Body of pancreas (tissue), 4 donors: ENCODE measurements around the gene LCMT1. TPM values are rescaled to one million over a fixed set of nuclear protein-coding genes. Genes with fewer than 3 reads are reported as not detected.
A peak's percentile ranks its signal among the peaks of the same experiment; 100 is the strongest.

Experiments
- ATAC-seq: fragments of 150-250 bp; one replicate; pipeline ENCODE4 v1.9.1; 2016
- DNase-seq, 4 donors: peaks; one replicate each; pipeline ENCODE4 v3.0.0-alpha.2; 2019
- H3K27ac ChIP-seq, 4 donors: fragments of 200-600 bp; sonication (generic); 1 replicate in 3 of 4; 2 replicates in 1 of 4; pipeline versions ENCODE4 v1.5.1 to v1.6.1; 2016 to 2019; ENCODE audit warnings: mild to moderate bottlenecking in 1 of 4, mixed read lengths in 1 of 4, moderate library complexity in 1 of 4
- H3K27me3 ChIP-seq, 2 donors: fragments of 200-600 bp; sonication (generic); one replicate each; pipeline ENCODE4 v1.6.0; 2016; ENCODE audit warnings: mild to moderate bottlenecking in 1 of 2
- H3K36me3 ChIP-seq, 2 donors: fragments of 200-600 bp; sonication (generic); replicated peaks in 1 of 2; 2 replicates each; pipeline ENCODE4 v1.5.1; 2016; ENCODE audit warnings: low read depth in 2 of 2; ENCODE audit not compliant: insufficient read depth in 1 of 2
- H3K4me1 ChIP-seq: fragments of 200-600 bp; sonication (generic); one replicate; pipeline ENCODE4 v1.6.0; 2016
- H3K4me3 ChIP-seq, 2 donors: fragments of 200-600 bp; sonication (generic); 1 replicate in 1 of 2; 2 replicates in 1 of 2; pipeline ENCODE4 v1.5.1; 2016 to 2019
- H3K9me3 ChIP-seq, 3 donors: fragments of 200-600 bp; sonication (generic); 1 replicate in 2 of 3; 2 replicates in 1 of 3; pipeline ENCODE4 v1.5.1; 2016
- CTCF ChIP-seq, 7 experiments: fragments of 450-650 bp in 4 of 7; fragments of 200-600 bp in 3 of 7; sonication (generic) in 3 of 7; IDR thresholded peaks; one replicate each; pipeline ENCODE4 v1.5.1; 2016 to 2019; ENCODE audit warnings: antibody characterized with exemption in 7 of 7
- POLR2A ChIP-seq, 3 donors: fragments of 450-650 bp; IDR thresholded peaks; one replicate each; pipeline ENCODE4 v1.6.1; 2016; ENCODE audit warnings: antibody characterized with exemption in 3 of 3, mild to moderate bottlenecking in 2 of 3
- WGBS, 2 donors: methylation state at CpG; one replicate each; pipeline ENCODE4 v1.1.5; 2017; 5-methylcytosine and 5-hydroxymethylcytosine counted together
- intact Hi-C: fragments of 100-400 bp; cut with DNase I; formaldehyde crosslinking; loops from one replicate; pipeline ENCODE4 v1.15.1; 2023
- total RNA-seq, 2 donors: library from RNA; depleted of rRNA; stranded (reverse); fragments of >200 nt; gene quantifications; one replicate each; pipeline ENCODE4 v1.1.0, GENCODE V29; 2016

Gene LCMT1
- total RNA-seq, 2 donors from 2014 or later, result 23.4 to 30.6 TPM

- no peak for TF ChIP-seq CTCF (IDR thresholded peaks at IDR 0.05)
- TF ChIP-seq POLR2A (IDR thresholded peaks at IDR 0.05), result no peak
- Histone ChIP-seq H3K27me3 (no peaks in the 10 kb centered on the region), H3K9me3 (no peaks in the 10 kb centered on the region), H3K27ac (no peak overlapping the region), H3K4me3 (no peak overlapping the region), H3K36me3 (no peaks in the 10 kb centered on the region), H3K4me1 (peaks cover 40% of the 10 kb centered on the region)
- no peak for ATAC-seq
- intact Hi-C loops, result no loop called here
- 75% methylated on average over 2 to 3 of the region's 3 CpGs for WGBS, 2 donors
- DNase-seq, result no peak
Measured at GRCh38 chr16:25108054-25108453, 3.5 kb upstream of the LCMT1 start.

GRCh38 chr16:25109643-25110042, 1.9 kb upstream of the LCMT1 start:
- H3K27me3 ChIP-seq, result no peaks in the 10 kb centered on the region
- peaks cover 50% of the 10 kb centered on the region for H3K4me1 ChIP-seq
- 62 to 69% methylated on average over 4 of the region's 4 CpGs for WGBS, 2 donors
- peak; percentile 30 to 68 (median 36) for DNase-seq
- H3K9me3 ChIP-seq, result no peaks in the 10 kb centered on the region
- H3K36me3 ChIP-seq, result no peaks in the 10 kb centered on the region
- ATAC-seq, result no peak
- no peak for TF ChIP-seq POLR2A (IDR thresholded peaks at IDR 0.05)
- TF ChIP-seq CTCF (IDR thresholded peaks at IDR 0.05), result no peak
- intact Hi-C loops, result no loop called here
- H3K27ac ChIP-seq, result peak overlapping the region in 1 of 4 donors; percentile 33
- no peak overlapping the region for H3K4me3 ChIP-seq

GRCh38 chr16:25110387-25110947, 1.1 kb upstream of the LCMT1 start:
- H3K36me3 ChIP-seq, result no peaks in the 10 kb centered on the region
- intact Hi-C loops, result no loop called here
- TF ChIP-seq POLR2A (IDR thresholded peaks at IDR 0.05) (no peak), CTCF (IDR thresholded peaks at IDR 0.05) (no peak)
- 35 to 47% methylated on average over 8 of the region's 8 CpGs for WGBS, 2 donors
- H3K4me3 ChIP-seq, result no peak overlapping the region
- ATAC-seq (no peak), DNase-seq (no peak)
- H3K4me1 ChIP-seq, result peaks cover 50% of the 10 kb centered on the region
- H3K27ac ChIP-seq, result no peak overlapping the region
- H3K27me3 ChIP-seq, result no peaks in the 10 kb centered on the region
- H3K9me3 ChIP-seq, result no peaks in the 10 kb centered on the region

- Histone ChIP-seq H3K4me3 (no peak overlapping the region), H3K4me1 (peaks cover 33% of the 10 kb centered on the region), H3K27ac (no peak overlapping the region), H3K9me3 (no peaks in the 10 kb centered on the region), H3K27me3 (no peaks in the 10 kb centered on the region), H3K36me3 (no peaks in the 10 kb centered on the region)
- no peak for TF ChIP-seq CTCF (IDR thresholded peaks at IDR 0.05)
- TF ChIP-seq POLR2A (IDR thresholded peaks at IDR 0.05), result no peak
- ATAC-seq, result no peak
- WGBS, 2 donors, result 82 to 89% methylated on average over 1 of the region's 1 CpG
- intact Hi-C loops, result no loop called here
- DNase-seq, result no peak
Measured at GRCh38 chr16:25114121-25114520, 2.6 kb downstream of the LCMT1 start.

- Histone ChIP-seq H3K27me3 (no peaks in the 10 kb centered on the region), H3K27ac (no peak overlapping the region), H3K36me3 (no peaks in the 10 kb centered on the region), H3K4me3 (no peak overlapping the region), H3K4me1 (peaks cover under 1% of the 10 kb centered on the region), H3K9me3 (no peaks in the 10 kb centered on the region)
- intact Hi-C loops, result no loop called here
- WGBS, 2 donors, result 69 to 70% methylated on average over 14 of the region's 14 CpGs
- TF ChIP-seq CTCF (IDR thresholded peaks at IDR 0.05), result no peak
- no peak for TF ChIP-seq POLR2A (IDR thresholded peaks at IDR 0.05)
- no peak for DNase-seq
- ATAC-seq, result no peak
Measured at GRCh38 chr16:25118851-25119578, 7.5 kb downstream of the LCMT1 start.
